Ovary (tissue), 3 donors: ENCODE data around the gene CTIF.

Experiments used
- CTCF ChIP-seq, 3 donors: fragments of 450-650 bp in 2 of 3; fragments of 200-600 bp in 1 of 3; IDR thresholded peaks; one replicate each; pipeline versions ENCODE4 v1.5.1 to v1.8.0; 2016 to 2022; ENCODE audit warnings: antibody characterized with exemption in 3 of 3, mild to moderate bottlenecking in 1 of 3
- EP300 ChIP-seq: sonication (generic); formaldehyde crosslinking; IDR thresholded peaks from one replicate; pipeline ENCODE4 v1.6.1; 2017; ENCODE audit warnings: antibody characterized with exemption
- POLR2A ChIP-seq: fragments of 450-650 bp; IDR thresholded peaks from one replicate; pipeline ENCODE4 v1.6.1; 2017; ENCODE audit warnings: antibody characterized with exemption, mild to moderate bottlenecking, moderate library complexity
- donor health status: DM: no; HTN: no; CAD: no.

GRCh38 chr18:48566589-48566988 lies 27.8 kb downstream of the CTIF start:
- TF ChIP-seq CTCF (IDR thresholded peaks at IDR 0.05), result no peak
- no peak for TF ChIP-seq EP300
- no peak for TF ChIP-seq POLR2A
